Liver (tissue), 9 donors: ENCODE measurements around the gene ARHGAP33. TPM values are rescaled to one million over a fixed set of nuclear protein-coding genes. Genes with fewer than 3 reads are reported as not detected.
A peak's percentile ranks its signal among the peaks of the same experiment; 100 is the strongest.

Source experiments
- DNase-seq: peaks from one replicate; pipeline ENCODE4 v3.0.0-alpha.2; 2017; ENCODE audit warnings: low spot score
- H3K27ac ChIP-seq, 2 donors: one replicate each; pipeline ENCODE4 v1.7.0; 2013; ENCODE audit warnings: inconsistent platforms in 2 of 2, low read length in 2 of 2, control low read depth in 1 of 2, low read depth in 1 of 2, mild to moderate bottlenecking in 1 of 2
- H3K27me3 ChIP-seq, 4 donors: one replicate each; pipeline versions ENCODE4 v1.6.1 to v1.7.0; 2013; ENCODE audit warnings: low read length in 3 of 4, inconsistent platforms in 1 of 4, mild to moderate bottlenecking in 1 of 4, moderate library complexity in 1 of 4; ENCODE audit not compliant: control insufficient read depth in 4 of 4, insufficient read depth in 4 of 4
- H3K36me3 ChIP-seq, 4 donors: one replicate each; pipeline versions ENCODE4 v1.6.1 to v1.7.0; 2013; ENCODE audit warnings: low read length in 3 of 4, mild to moderate bottlenecking in 3 of 4, low read depth in 1 of 4, moderate library complexity in 1 of 4; ENCODE audit not compliant: control insufficient read depth in 4 of 4, insufficient read depth in 3 of 4
- H3K4me1 ChIP-seq, 4 donors: one replicate each; pipeline versions ENCODE4 v1.6.1 to v1.7.0; 2013; ENCODE audit warnings: low read length in 3 of 4, mild to moderate bottlenecking in 3 of 4, moderate library complexity in 1 of 4; ENCODE audit not compliant: control insufficient read depth in 4 of 4, insufficient read depth in 4 of 4
- H3K4me3 ChIP-seq, 3 donors: one replicate each; pipeline versions ENCODE4 v1.6.1 to v1.7.0; 2013; ENCODE audit warnings: low read length in 3 of 3, control low read depth in 1 of 3, low read depth in 1 of 3, mild to moderate bottlenecking in 1 of 3
- H3K9ac ChIP-seq, 2 donors: one replicate each; pipeline ENCODE4 v1.7.0; 2013; ENCODE audit warnings: low read length in 2 of 2, mild to moderate bottlenecking in 2 of 2, moderate library complexity in 2 of 2, control low read depth in 1 of 2, low read depth in 1 of 2
- H3K9me3 ChIP-seq, 4 donors: one replicate each; pipeline versions ENCODE4 v1.6.1 to v1.7.0; 2013; ENCODE audit warnings: low read length in 3 of 4; ENCODE audit not compliant: control insufficient read depth in 4 of 4
- ATF3 ChIP-seq: IDR thresholded peaks from 2 replicates; pipeline ENCODE4 v1.6.1; 2016; ENCODE audit warnings: antibody characterized with exemption
- CTCF ChIP-seq: fragments of 150-350 bp; IDR thresholded peaks from 2 replicates; pipeline ENCODE4 v1.5.1; 2017; ENCODE audit warnings: improper control_type of control experiment, low read depth, low read length; ENCODE audit not compliant: missing input control
- EGR1 ChIP-seq, 2 donors: IDR thresholded peaks; 2 replicates each; pipeline ENCODE4 v1.6.1; 2016 to 2018; ENCODE audit warnings: antibody characterized with exemption in 2 of 2, low read depth in 2 of 2
- FOXA1 ChIP-seq: IDR thresholded peaks from 2 replicates; pipeline ENCODE4 v1.6.1; 2016; ENCODE audit warnings: antibody characterized with exemption
- FOXA2 ChIP-seq: IDR thresholded peaks from 2 replicates; pipeline ENCODE4 v1.6.1; 2016; ENCODE audit warnings: antibody characterized with exemption
- GABPA ChIP-seq, 2 donors: IDR thresholded peaks in 1 of 2; conservative IDR thresholded peaks in 1 of 2; 2 replicates each; pipeline ENCODE4 v1.6.1; 2016; ENCODE audit warnings: antibody characterized with exemption in 2 of 2, mild to moderate bottlenecking in 1 of 2, moderate library complexity in 1 of 2
- HNF4A ChIP-seq, 2 donors: conservative IDR thresholded peaks; 2 replicates each; pipeline ENCODE4 v1.6.1; 2016; ENCODE audit warnings: antibody characterized with exemption in 2 of 2, mild to moderate bottlenecking in 2 of 2
- HNF4G ChIP-seq: IDR thresholded peaks from 2 replicates; pipeline ENCODE4 v1.6.1; 2016; ENCODE audit warnings: antibody characterized with exemption
- JUND ChIP-seq, 2 donors: IDR thresholded peaks; 2 replicates each; pipeline ENCODE4 v1.6.1; 2016; ENCODE audit warnings: antibody characterized with exemption in 2 of 2
- NR2F2 ChIP-seq: IDR thresholded peaks from 2 replicates; pipeline ENCODE4 v1.6.1; 2016; ENCODE audit warnings: antibody characterized with exemption
- RAD21 ChIP-seq, 2 donors: IDR thresholded peaks; 2 replicates each; pipeline ENCODE4 v1.6.1; 2016; ENCODE audit warnings: antibody characterized with exemption in 2 of 2, mild to moderate bottlenecking in 2 of 2
- REST ChIP-seq: IDR thresholded peaks from 2 replicates; pipeline ENCODE4 v1.6.1; 2016; ENCODE audit warnings: antibody characterized with exemption, mild to moderate bottlenecking
- RXRA ChIP-seq, 2 donors: IDR thresholded peaks; 2 replicates each; pipeline ENCODE4 v1.6.1; 2017 to 2018; ENCODE audit warnings: antibody characterized with exemption in 2 of 2, mild to moderate bottlenecking in 1 of 2
- SP1 ChIP-seq: IDR thresholded peaks from 2 replicates; pipeline ENCODE4 v1.6.1; 2018; ENCODE audit warnings: antibody characterized with exemption, mild to moderate bottlenecking
- TAF1 ChIP-seq: conservative IDR thresholded peaks from 2 replicates; pipeline ENCODE4 v1.6.1; 2016; ENCODE audit warnings: antibody characterized with exemption, mild to moderate bottlenecking
- YY1 ChIP-seq: IDR thresholded peaks from 2 replicates; pipeline ENCODE4 v1.6.1; 2016; ENCODE audit warnings: antibody characterized with exemption, mild to moderate bottlenecking
- WGBS: extraction: QIAGEN DNeasy Blood & Tissue Kit; methylation state at CpG from one replicate; pipeline ENCODE4 v1.1.7; 2013; 5-methylcytosine and 5-hydroxymethylcytosine counted together
- polyA plus RNA-seq, 2 donors: library from polyadenylated mRNA; stranded (reverse) in 1 of 2; unstranded in 1 of 2; fragments of 200-250 nt in 1 of 2; fragments of >200 nt in 1 of 2; fragmentation: Nextera tagmentation in 1 of 2; extraction: Ambion mirVana in 1 of 2; gene quantifications; one replicate each; pipeline versions ENCODE4 v1.2.1 to v1.2.3, GENCODE V29; 2013 to 2015
- total RNA-seq, 2 donors: library from RNA; depleted of rRNA; stranded (reverse); fragments of >200 nt; gene quantifications; one replicate each; pipeline ENCODE4 v1.2.3, GENCODE V29; 2014
- TF ChIP-seq, protein P1 (sequence below): IDR thresholded peaks from 2 replicates; pipeline ENCODE4 v1.6.1; 2016; ENCODE audit warnings: antibody characterized with exemption
- donor health status: healthy.
- donor health status: healthy.
- donor health status: healthy.
- donor health status: healthy.
- donor health status: healthy.

ARHGAP33 gene, protein sequence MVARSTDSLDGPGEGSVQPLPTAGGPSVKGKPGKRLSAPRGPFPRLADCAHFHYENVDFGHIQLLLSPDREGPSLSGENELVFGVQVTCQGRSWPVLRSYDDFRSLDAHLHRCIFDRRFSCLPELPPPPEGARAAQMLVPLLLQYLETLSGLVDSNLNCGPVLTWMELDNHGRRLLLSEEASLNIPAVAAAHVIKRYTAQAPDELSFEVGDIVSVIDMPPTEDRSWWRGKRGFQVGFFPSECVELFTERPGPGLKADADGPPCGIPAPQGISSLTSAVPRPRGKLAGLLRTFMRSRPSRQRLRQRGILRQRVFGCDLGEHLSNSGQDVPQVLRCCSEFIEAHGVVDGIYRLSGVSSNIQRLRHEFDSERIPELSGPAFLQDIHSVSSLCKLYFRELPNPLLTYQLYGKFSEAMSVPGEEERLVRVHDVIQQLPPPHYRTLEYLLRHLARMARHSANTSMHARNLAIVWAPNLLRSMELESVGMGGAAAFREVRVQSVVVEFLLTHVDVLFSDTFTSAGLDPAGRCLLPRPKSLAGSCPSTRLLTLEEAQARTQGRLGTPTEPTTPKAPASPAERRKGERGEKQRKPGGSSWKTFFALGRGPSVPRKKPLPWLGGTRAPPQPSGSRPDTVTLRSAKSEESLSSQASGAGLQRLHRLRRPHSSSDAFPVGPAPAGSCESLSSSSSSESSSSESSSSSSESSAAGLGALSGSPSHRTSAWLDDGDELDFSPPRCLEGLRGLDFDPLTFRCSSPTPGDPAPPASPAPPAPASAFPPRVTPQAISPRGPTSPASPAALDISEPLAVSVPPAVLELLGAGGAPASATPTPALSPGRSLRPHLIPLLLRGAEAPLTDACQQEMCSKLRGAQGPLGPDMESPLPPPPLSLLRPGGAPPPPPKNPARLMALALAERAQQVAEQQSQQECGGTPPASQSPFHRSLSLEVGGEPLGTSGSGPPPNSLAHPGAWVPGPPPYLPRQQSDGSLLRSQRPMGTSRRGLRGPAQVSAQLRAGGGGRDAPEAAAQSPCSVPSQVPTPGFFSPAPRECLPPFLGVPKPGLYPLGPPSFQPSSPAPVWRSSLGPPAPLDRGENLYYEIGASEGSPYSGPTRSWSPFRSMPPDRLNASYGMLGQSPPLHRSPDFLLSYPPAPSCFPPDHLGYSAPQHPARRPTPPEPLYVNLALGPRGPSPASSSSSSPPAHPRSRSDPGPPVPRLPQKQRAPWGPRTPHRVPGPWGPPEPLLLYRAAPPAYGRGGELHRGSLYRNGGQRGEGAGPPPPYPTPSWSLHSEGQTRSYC
- total RNA-seq (10 to 100 TPM in 1 of 2 donors, 1 to 10 TPM in 1; 2.0 to 10.1 TPM), polyA plus RNA-seq (1 to 10 TPM in 1 of 2 donors, under 1 TPM in 1; 0.85 to 1.6 TPM)

- no peak within 1 kb of the TSS for H3K27ac ChIP-seq
- H3K9ac ChIP-seq, result no peak within 1 kb of the TSS
- H3K27me3 ChIP-seq, result no peaks in the 10 kb centered on the region
- H3K36me3 ChIP-seq, result no peaks in the 10 kb centered on the region
- peak; percentile 69 for TF ChIP-seq SP1
- TF ChIP-seq HNF4G, result no peak
- peak in 1 of 2 donors; percentile 25 for TF ChIP-seq RAD21 (IDR thresholded peaks at IDR 0.05)
- peak within 1 kb of the TSS in 2 of 3 donors; percentile 71 to 85 for H3K4me3 ChIP-seq
- no peaks in the 10 kb centered on the region for H3K9me3 ChIP-seq
- DNase-seq, result peak; percentile 99
- WGBS, result 3% methylated on average over 82 of the region's 82 CpGs
- H3K4me1 ChIP-seq, result peaks cover 0 to 5% (median 4%) of the 10 kb centered on the region in 4 donors
Observed at GRCh38 chr19:35775298-35776101, at the start of gene ARHGAP33. TSS of gene ARHGAP33 (plus strand) at chr19:35775564. CDS start at chr19:35775659, 95 bp downstream.

DNA sequence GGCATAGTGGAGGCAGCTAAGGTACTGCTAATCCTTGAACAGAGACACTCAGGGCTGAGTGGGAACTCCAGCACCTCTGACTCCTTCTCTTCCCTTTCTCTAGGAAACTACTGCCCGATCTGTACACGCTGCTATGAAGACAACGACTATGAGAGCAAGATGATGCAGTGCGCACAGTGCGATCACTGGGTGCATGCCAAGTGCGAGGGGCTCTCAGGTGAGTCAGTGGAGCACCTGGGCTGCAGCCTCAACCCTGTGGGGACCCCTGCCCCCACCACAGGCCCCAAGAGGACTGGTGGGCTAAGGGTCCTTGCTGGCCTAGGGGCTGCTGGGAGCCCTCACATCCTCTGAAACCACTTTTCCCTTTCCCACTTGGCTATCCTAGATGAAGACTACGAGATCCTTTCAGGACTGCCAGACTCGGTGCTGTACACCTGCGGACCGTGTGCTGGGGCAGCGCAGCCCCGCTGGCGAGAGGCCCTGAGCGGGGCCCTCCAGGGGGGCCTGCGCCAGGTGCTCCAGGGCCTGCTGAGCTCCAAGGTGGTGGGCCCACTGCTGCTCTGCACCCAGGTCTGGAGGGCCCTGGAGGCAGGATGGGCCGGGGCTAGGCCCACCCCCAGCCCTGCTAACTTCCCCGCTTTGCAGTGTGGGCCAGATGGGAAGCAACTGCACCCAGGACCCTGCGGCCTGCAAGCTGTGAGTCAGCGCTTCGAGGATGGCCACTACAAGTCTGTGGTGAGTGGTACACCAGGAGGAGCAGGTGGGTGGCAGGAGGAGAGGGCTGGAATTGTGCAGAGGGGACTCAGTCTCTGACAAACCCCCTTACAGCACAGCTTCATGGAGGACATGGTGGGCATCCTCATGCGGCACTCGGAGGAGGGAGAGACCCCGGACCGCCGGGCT is 48.1 kb upstream of the ARHGAP33 start:
- Histone ChIP-seq H3K4me3 (no peak overlapping the region), H3K27ac (no peak overlapping the region), H3K36me3 (peaks cover 68 to 97% (median 81%) of the 10 kb centered on the region in 4 donors), H3K27me3 (no peaks in the 10 kb centered on the region), H3K9ac (no peak overlapping the region), H3K9me3 (no peaks in the 10 kb centered on the region), H3K4me1 (no peaks in the 10 kb centered on the region)
- 97% methylated on average over 25 of the region's 25 CpGs for WGBS
- DNase-seq, result no peak
- no peak for TF ChIP-seq FOXA2
- TF ChIP-seq HNF4A (conservative IDR thresholded peaks at IDR 0.05), result no peak
- TF ChIP-seq REST, result no peak
- no peak for TF ChIP-seq CTCF
- no peak for TF ChIP-seq TAF1
- no peak for TF ChIP-seq SP1
- TF ChIP-seq RXRA (IDR thresholded peaks at IDR 0.05), result no peak
- TF ChIP-seq JUND (IDR thresholded peaks at IDR 0.05), result no peak
- no peak for TF ChIP-seq NR2F2
- no peak for TF ChIP-seq FOXA1
- no peak for TF ChIP-seq ATF3
- no peak for TF ChIP-seq EGR1 (IDR thresholded peaks at IDR 0.05; ENCODE audit: low read depth in 2 of 2)
- no peak for TF ChIP-seq RAD21 (IDR thresholded peaks at IDR 0.05)
- no peak for TF ChIP-seq GABPA (IDR thresholded peaks at IDR 0.05 in 1 of 2, conservative IDR thresholded peaks at IDR 0.05 in 1 of 2)
- TF ChIP-seq, protein P1, sequence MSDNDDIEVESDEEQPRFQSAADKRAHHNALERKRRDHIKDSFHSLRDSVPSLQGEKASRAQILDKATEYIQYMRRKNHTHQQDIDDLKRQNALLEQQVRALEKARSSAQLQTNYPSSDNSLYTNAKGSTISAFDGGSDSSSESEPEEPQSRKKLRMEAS, result no peak
- TF ChIP-seq YY1, result no peak
